Activated CD4-positive, alpha-beta T cell treated with anti-CD3 and anti-CD28 coated beads for 1 hour (primary cell): ENCODE data around the gene RAD51AP2.
"Not testable (repeated sequence)": the region's sequence is repeated elsewhere in the genome, so short reads cannot be mapped to it uniquely, and the experiment has no call there.

Experiments used
- DNase-seq: peaks from one replicate; pipeline ENCODE4 v3.0.0-alpha.2; 2020

The RAD51AP2 gene

GRCh38 chr2:17518212-17519154 lies at the start of gene RAD51AP2:
TSS of gene RAD51AP2 (minus strand) at chr2:17518440. CDS start at chr2:17518415, 25 bp downstream.
- DNase-seq = no peak

- DNase-seq = not testable (repeated sequence)
These were observed 47.5 kb upstream of the RAD51AP2 start for GRCh38 chr2:17565726-17566125.

GRCh38 chr2:17558878-17559277 lies 40.6 kb upstream of the RAD51AP2 start:
- DNase-seq = no peak

- DNase-seq = no peak
These were observed 39.8 kb upstream of the RAD51AP2 start for GRCh38 chr2:17558053-17558452.

- DNase-seq = no peak
These were observed 39.4 kb upstream of the RAD51AP2 start for GRCh38 chr2:17557596-17557995.

GRCh38 chr2:17555150-17555549 lies 36.9 kb upstream of the RAD51AP2 start:
- no peak for DNase-seq

GRCh38 chr2:17550907-17551306 lies 32.7 kb upstream of the RAD51AP2 start:
- no peak for DNase-seq

- no peak for DNase-seq
These were observed 29.5 kb upstream of the RAD51AP2 start for GRCh38 chr2:17547737-17548136.

- no peak for DNase-seq
These were observed 29.0 kb upstream of the RAD51AP2 start for GRCh38 chr2:17547237-17547636.

GRCh38 chr2:17545680-17546613 lies 27.7 kb upstream of the RAD51AP2 start:
- no peak for DNase-seq

GRCh38 chr2:17544256-17544655 lies 26.0 kb upstream of the RAD51AP2 start:
- no peak for DNase-seq

- no peak for DNase-seq
These were observed 25.6 kb upstream of the RAD51AP2 start for GRCh38 chr2:17543848-17544247.

- no peak for DNase-seq
These were observed 25.0 kb upstream of the RAD51AP2 start for GRCh38 chr2:17543131-17543660.

GRCh38 chr2:17542471-17542870 lies 24.2 kb upstream of the RAD51AP2 start:
- DNase-seq = no peak

- no peak for DNase-seq
These were observed 23.3 kb upstream of the RAD51AP2 start for GRCh38 chr2:17541531-17541950.

GRCh38 chr2:17540813-17541530 lies 22.7 kb upstream of the RAD51AP2 start:
- no peak for DNase-seq

- DNase-seq = no peak
These were observed 22.0 kb upstream of the RAD51AP2 start, which contains the start of gene VSNL1 for GRCh38 chr2:17540093-17540812. TSS of gene VSNL1 (plus strand) at chr2:17540696. CDS start at chr2:17592075, 51,379 bp downstream.

GRCh38 chr2:17539611-17540092 lies 21.4 kb upstream of the RAD51AP2 start:
- no peak for DNase-seq

GRCh38 chr2:17538844-17539554 lies 20.8 kb upstream of the RAD51AP2 start:
- DNase-seq = no peak

GRCh38 chr2:17538022-17538843 lies 20.0 kb upstream of the RAD51AP2 start:
- DNase-seq = no peak
